HG02678 (cell line): ENCODE data around the gene MRAP.

Experiments
- ATAC-seq: cut with Tn5 transposase; IDR thresholded peaks from one replicate; pipeline ENCODE4 v1.9.1; 2021; ENCODE audit warnings: mild to moderate bottlenecking, moderate library complexity; ENCODE audit not compliant: unreplicated experiment

MRAP gene

GRCh38 chr21:32347977-32348376, 49.3 kb downstream of the MRAP start:
- no peak for ATAC-seq

DNA sequence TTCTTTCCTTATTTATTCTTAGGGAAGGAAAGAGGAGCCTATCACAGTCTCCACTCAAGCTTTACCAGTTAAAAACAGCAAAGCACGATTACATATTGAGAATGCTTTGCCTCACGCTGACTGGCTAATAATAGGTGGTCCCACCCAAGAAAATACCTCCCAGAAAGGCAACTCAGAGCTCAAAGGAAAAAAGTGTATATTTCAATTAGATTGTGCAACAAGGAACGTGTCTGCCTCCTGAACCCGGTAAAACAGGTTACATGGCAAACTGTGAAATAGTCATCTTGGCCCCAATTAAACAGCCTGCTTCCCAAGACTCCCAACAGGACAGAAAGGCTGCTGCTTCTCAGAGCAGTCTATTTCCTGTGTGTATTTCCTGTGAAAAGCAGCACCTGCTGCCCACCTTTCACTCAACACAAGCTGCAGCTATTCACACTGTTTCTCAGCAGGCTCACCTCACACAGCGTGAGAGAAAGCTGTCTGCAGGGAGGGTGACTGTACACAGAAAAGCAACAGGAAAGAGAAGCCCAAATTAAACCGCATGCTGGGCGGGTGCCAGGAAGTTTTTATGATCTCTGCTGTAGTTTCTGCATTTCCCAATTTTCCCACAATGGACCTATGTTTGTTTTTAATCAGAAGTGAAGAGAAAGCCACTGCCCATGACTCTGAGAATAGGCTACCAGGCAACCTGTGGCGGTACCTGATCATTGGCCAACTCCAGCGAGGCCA, 50.1 kb downstream of the MRAP start:
- no peak for ATAC-seq

DNA sequence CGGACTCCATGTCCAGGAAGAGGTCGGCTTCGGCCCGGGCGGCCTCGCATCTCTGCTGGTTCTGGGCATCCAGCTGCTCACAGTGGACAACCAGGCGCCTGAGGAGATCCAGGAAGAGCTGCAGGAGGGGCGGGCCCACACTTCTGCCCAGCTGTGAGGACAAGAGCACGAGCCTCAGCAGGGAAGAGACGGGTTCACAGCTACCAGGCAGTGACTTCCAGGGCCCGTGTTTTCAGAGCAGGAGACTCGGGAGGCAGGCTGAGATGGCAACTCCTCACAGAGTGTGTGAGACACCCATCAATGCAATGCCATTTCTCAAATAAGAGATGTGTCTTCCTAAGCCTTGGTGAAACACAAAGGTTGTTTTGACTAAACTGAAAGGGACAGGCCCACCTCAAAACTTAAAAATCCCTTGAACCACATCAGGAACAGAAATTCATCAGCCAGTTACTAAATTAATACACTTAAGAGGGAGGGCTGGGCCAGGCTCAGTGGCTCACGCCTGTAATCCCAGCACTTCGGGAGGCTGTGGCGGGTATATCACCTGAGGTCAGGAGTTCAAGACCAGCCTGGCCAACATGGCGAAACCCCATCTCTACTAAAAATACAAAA, 50.8 kb downstream of the MRAP start:
- ATAC-seq: no peak

DNA sequence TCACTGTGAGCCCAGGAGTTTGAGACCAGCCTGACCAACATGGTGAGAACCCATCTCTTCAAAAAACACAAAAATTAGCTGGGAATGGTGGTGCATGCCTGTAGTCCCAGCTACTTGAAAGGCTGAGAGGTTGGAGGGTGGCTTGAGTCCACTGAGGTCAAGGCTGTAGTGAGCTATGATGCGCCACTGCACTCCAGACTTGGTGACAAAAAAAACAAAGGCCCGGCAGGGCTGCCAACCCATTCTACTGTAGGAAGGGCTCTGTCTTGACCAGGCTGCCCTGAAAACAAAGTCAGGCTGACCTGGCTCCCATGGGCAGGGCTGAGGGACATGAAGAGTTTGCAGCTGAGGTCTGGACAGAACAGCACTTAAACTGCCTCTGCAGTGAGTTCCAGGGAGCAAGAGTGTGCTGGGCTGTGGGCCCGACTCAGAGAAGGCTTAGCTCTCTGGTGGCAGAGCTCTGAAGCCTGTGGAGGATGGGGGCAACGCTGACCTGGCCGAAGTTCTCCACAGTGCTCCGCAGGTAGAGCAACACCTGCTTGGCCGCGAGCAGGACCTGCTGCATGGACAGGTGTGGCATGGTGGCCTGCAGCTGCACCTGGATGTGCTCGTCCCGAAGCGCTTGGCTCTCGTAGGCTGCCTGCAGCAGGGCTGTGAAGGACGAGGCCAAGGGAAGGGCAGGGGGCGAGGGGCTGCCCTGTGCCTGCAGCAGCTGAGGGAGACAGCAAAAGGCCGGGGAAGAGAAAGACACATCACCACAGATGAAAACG, 51.7 kb downstream of the MRAP start:
- no peak for ATAC-seq

GRCh38 chr21:32350981-32351380, 52.3 kb downstream of the MRAP start:
- ATAC-seq: no peak

- ATAC-seq: no peak
Observed at GRCh38 chr21:32351428-32351827, 52.8 kb downstream of the MRAP start.

DNA sequence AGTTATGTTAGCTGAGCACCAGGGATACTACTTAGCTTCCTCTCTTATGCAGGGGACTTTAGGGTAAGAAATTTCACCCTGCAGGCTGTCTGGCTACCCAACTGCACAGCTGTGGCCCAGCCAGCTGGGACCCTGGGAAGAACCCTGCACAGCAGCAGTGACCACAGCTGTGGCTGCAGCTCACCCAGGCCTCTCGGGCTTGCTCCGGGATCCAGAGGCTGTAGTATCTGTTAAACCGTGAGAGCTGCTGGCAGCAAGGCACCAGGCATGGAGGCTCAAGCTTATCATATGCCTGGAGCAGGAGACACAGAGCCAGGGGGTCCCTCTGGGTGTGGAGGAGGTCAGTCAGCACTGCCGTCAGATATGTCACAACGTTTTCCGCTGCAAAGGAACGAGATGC, 53.9 kb downstream of the MRAP start:
- ATAC-seq: no peak

DNA sequence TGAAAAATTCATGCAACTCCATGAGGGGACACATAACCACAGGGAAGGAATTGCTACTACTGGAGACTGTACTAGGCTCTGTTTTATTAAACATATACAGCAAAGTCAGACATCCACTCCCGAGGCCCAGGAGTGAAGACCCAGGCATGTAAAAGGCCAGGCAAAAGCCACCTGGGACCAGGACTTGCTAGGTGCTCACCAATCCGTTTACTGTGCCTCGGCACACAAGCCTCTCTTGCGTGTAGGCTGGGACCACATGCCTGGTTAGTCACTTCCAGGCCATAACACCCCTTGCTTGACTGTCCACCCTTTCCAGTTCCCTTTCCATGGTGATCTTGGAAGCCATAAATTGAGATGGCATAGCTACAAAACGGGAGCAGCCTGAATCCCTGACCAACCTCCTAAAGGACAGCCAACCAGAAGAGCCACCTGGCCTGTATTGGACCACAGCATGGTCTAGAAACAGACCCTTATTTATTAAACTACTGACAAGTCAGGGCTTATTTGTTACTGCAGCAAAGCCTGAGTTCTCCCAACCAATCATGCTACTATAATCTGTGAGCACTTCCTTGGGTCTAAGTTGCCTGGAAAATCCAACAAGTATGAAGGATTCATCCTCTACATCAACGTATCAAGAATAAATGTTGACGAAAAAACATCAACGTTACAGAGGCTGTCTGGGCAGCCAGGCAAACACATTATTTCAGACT, 54.5 kb downstream of the MRAP start:
- ATAC-seq: no peak

GRCh38 chr21:32356874-32357395, 58.3 kb downstream of the MRAP start:
- no peak for ATAC-seq

- ATAC-seq: no peak
Observed at GRCh38 chr21:32359719-32360260, 61.1 kb downstream of the MRAP start.

GRCh38 chr21:32360401-32360975, 61.8 kb downstream of the MRAP start:
- no peak for ATAC-seq
